Measurements from ENCODE around the gene PCNX3. TPM values are rescaled to one million over a fixed set of nuclear protein-coding genes. Genes with fewer than 3 reads are reported as not detected.

The PCNX3 gene
- polyA plus RNA-seq, 1 experiment, result 9.7 TPM

- no peaks in the 10 kb centered on the region for H3K27me3 ChIP-seq (ENCODE audit: control insufficient read depth, insufficient read depth, low read length)
- H3K4me3 ChIP-seq (ENCODE audit: low read depth, low read length), result no peak overlapping the region
- CTCF ChIA-PET, result no interaction called here
- POLR2A ChIA-PET, result no interaction called here
- no peak for TF ChIP-seq CTCF (IDR thresholded peaks at IDR 0.05; ENCODE audit: low read depth, low read length)
- no peak overlapping the region for H3K27ac ChIP-seq (ENCODE audit: low read depth, low read length)
- no peaks in the 10 kb centered on the region; the same call in 1 of the 2 replicates for H3K9me3 ChIP-seq (ENCODE audit: control insufficient read depth, insufficient read depth, low read length)
- DNase-seq (ENCODE audit: low read depth, low spot score), result no peak
Measured at GRCh38 chr11:65634440-65634839, 18.9 kb downstream of the PCNX3 start.

- no peak for DNase-seq (ENCODE audit: low read depth, low spot score)
- Histone ChIP-seq H3K27me3 (ENCODE audit: control insufficient read depth, insufficient read depth, low read length) (no peaks in the 10 kb centered on the region), H3K27ac (ENCODE audit: low read depth, low read length) (no peak overlapping the region), H3K4me3 (ENCODE audit: low read depth, low read length) (no peak overlapping the region), H3K9me3 (ENCODE audit: control insufficient read depth, insufficient read depth, low read length) (no peaks in the 10 kb centered on the region; the same call in 1 of the 2 replicates)
- ChIA-PET POLR2A (no interaction called here), CTCF (no interaction called here)
- no peak for TF ChIP-seq CTCF (IDR thresholded peaks at IDR 0.05; ENCODE audit: low read depth, low read length)
Measured at GRCh38 chr11:65634905-65635731, 19.5 kb downstream of the PCNX3 start.

GRCh38 chr11:65636108-65637031 lies 20.8 kb downstream of the PCNX3 start:
- CTCF ChIA-PET, result interaction anchor here (0.6 to 1.2 kb wide), 2 partner anchors 27 to 252 kb away, joined by 3 to 5 read pairs; partner anchors contain the start of genes FIBP and RELA
- TF ChIP-seq CTCF (IDR thresholded peaks at IDR 0.05; ENCODE audit: low read depth, low read length), result no peak

GRCh38 chr11:65637032-65637557 lies 21.5 kb downstream of the PCNX3 start:
- no peak overlapping the region for H3K4me3 ChIP-seq (ENCODE audit: low read depth, low read length)
- POLR2A ChIA-PET, result interaction anchor here (0.6 to 2.6 kb wide), 9 partner anchors 10 to 1318 kb away, joined by 3 to 7 read pairs (median 4); partner anchors contain the start of genes PCNX3 and RELA
- no peak for TF ChIP-seq CTCF (IDR thresholded peaks at IDR 0.05; ENCODE audit: low read depth, low read length)
- H3K27ac ChIP-seq (ENCODE audit: low read depth, low read length), result peak overlapping the region; percentile 47
- no peaks in the 10 kb centered on the region for H3K27me3 ChIP-seq (ENCODE audit: control insufficient read depth, insufficient read depth, low read length)
- CTCF ChIA-PET, result interaction anchor here (0.6 to 1.2 kb wide), 3 partner anchors 12 to 251 kb away, joined by 3 to 5 read pairs (median 3); partner anchors contain the start of genes FIBP and RELA
- DNase-seq (ENCODE audit: low read depth, low spot score), result no peak
- no peaks in the 10 kb centered on the region; the same call in 1 of the 2 replicates for H3K9me3 ChIP-seq (ENCODE audit: control insufficient read depth, insufficient read depth, low read length)

More at GRCh38 chr11:65636108-65637031, 20.8 kb downstream of the PCNX3 start:
- POLR2A ChIA-PET, result interaction anchor here (0.7 to 1.4 kb wide), 2 partner anchors 24 to 27 kb away, joined by 3 to 6 read pairs; partner anchors contain the start of gene RELA
- H3K27me3 ChIP-seq (ENCODE audit: control insufficient read depth, insufficient read depth, low read length), result no peaks in the 10 kb centered on the region
- no peak for DNase-seq (ENCODE audit: low read depth, low spot score)
- H3K4me3 ChIP-seq (ENCODE audit: low read depth, low read length), result no peak overlapping the region
- H3K9me3 ChIP-seq (ENCODE audit: control insufficient read depth, insufficient read depth, low read length), result no peaks in the 10 kb centered on the region; the same call in 1 of the 2 replicates
- H3K27ac ChIP-seq (ENCODE audit: low read depth, low read length), result no peak overlapping the region

All from AG04450 (cell line).